Stimulated activated naive CD8-positive, alpha-beta T cell treated with anti-CD3 and anti-CD28 coated beads, Interleukin-15, Interleukin-2, amounts not matched to agents 100 ng/mL and 50 ng/mL, for 24 hours (primary cell): ENCODE measurements around the gene CELF5.
"Not testable (repeated sequence)": the region's sequence is repeated elsewhere in the genome, so short reads cannot be mapped to it uniquely, and the experiment has no call there.

ENCODE experiments used
- H3K27ac Mint-ChIP-seq: one replicate; pipeline ENCODE4 v1.8.0; 2021; ENCODE audit warnings: mild to moderate bottlenecking, mixed read lengths
- H3K27me3 Mint-ChIP-seq: one replicate; pipeline ENCODE4 v1.8.0; 2021; ENCODE audit warnings: mixed read lengths
- H3K36me3 Mint-ChIP-seq: one replicate; pipeline ENCODE4 v1.8.0; 2021; ENCODE audit warnings: low read depth, mixed read lengths
- H3K4me1 Mint-ChIP-seq: one replicate; pipeline ENCODE4 v1.8.0; 2021; ENCODE audit warnings: low read depth, mixed read lengths
- H3K4me3 Mint-ChIP-seq: one replicate; pipeline ENCODE4 v1.8.0; 2021; ENCODE audit warnings: mild to moderate bottlenecking, mixed read lengths
- H3K9me3 Mint-ChIP-seq: one replicate; pipeline ENCODE4 v1.8.0; 2021; ENCODE audit warnings: mixed read lengths

The CELF5 gene

DNA sequence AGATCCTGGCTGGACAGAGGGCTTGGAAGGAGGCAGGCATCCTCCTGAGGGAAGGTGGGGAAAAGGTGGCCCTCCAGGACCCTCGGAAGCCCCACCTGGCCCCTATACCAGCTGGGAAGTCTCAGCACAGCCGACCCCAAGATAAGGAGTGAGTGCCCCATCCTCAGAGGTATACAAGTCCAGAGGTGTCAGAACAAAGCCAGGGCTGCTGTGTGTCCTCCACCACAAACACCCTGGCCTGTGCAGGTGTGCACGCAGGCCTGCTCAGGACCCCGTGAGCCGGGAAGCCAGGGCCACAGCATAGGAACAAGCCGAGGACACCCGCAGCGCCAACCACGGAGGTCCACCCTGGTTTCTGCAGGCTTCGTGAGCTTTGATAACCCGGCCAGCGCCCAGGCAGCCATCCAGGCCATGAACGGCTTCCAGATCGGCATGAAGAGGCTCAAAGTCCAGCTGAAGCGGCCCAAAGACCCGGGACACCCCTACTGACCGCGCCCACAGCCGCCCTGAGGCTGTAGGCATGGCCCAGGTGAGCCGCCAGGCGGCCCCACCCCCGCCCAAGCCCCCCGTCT lies 68.6 kb downstream of the CELF5 start:
- Mint-ChIP-seq H3K4me3 (no peak overlapping the region), H3K36me3 (no peaks in the 10 kb centered on the region), H3K27me3 (peaks cover 12% of the 10 kb centered on the region), H3K9me3 (no peaks in the 10 kb centered on the region), H3K27ac (no peak overlapping the region), H3K4me1 (no peaks in the 10 kb centered on the region)

DNA sequence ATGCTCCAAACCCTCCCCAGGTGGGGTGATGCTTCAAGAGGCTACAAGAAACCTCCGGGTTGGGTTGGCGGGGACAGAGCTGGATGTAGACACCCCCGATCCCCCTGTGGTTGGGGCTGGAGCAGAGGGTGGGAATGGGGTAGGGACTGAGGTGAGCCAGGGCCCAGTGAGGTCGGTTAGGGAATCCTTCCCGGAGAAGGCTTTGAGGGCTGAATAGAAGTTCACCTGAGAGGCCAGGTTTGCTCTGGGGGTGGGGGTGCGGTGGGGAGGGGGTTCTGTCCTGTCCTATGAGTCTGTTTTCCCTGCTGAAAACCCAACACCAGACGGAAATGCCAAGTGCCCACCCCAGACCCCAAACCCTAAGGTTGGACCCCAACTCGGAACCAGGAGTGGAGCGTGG lies 69.1 kb downstream of the CELF5 start:
- H3K36me3 Mint-ChIP-seq, result no peaks in the 10 kb centered on the region
- no peaks in the 10 kb centered on the region for H3K9me3 Mint-ChIP-seq
- no peak overlapping the region for H3K27ac Mint-ChIP-seq
- H3K4me1 Mint-ChIP-seq, result no peaks in the 10 kb centered on the region
- peaks cover 12% of the 10 kb centered on the region for H3K27me3 Mint-ChIP-seq
- H3K4me3 Mint-ChIP-seq, result no peak overlapping the region

DNA sequence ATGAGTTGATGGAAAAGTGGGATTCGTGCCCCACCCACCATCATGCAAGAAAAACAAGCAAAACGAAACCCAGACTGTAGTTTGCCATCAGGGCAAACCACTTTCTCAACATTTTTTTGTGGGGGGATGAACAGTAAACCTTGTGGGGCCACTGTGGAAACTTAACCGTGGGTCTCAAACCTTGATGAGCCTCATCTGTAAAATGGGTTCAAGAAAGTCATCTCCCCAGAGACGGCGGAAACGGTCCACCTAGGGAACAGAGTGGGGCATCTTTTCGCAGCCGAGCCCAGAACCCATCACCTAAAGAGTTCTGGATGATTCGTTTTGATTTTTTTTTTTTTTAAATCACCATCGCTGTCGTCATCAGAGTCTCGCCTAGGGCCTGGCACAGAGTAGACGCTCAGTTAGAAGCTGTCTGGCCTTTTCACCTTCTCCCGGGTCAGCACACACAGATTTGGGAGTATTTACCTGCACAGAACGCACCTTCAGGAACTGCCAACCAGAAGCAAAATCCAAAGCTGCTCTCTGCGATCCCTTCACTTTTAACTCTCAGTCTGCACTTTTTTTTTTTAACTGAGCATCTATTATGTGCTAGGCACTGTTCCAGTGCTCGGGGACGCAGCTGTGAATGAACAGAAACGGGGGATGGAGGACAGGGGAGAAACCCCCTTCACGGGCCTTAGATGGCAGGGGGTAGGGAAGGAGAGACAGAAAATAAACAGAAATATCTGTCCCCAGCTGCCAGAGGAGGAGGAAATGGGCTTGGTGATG lies 69.8 kb downstream of the CELF5 start:
- H3K9me3 Mint-ChIP-seq, result no peaks in the 10 kb centered on the region
- no peaks in the 10 kb centered on the region for H3K36me3 Mint-ChIP-seq
- H3K27me3 Mint-ChIP-seq, result peaks cover 19% of the 10 kb centered on the region
- no peaks in the 10 kb centered on the region for H3K4me1 Mint-ChIP-seq
- H3K4me3 Mint-ChIP-seq, result no peak overlapping the region
- H3K27ac Mint-ChIP-seq, result no peak overlapping the region

DNA sequence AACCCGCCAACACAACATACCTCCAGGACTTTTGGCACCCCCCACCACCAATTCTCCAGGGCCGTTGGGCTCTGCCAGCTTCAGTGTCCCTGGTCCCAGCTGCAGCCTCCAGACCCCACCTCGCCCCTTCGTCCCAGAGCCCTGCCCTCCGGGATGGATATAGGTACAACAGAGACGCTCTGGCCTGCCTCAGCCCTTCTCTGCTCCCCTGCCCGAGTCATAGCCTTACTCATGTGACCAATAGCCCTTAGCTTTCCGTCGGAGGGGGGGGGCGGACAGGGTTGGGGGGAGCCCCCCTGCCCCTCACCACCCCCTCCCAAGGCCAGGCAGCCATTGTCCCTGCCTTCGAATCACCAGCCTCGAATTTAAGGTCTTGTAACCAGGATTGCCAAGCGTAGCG lies 71.1 kb downstream of the CELF5 start:
- Mint-ChIP-seq H3K4me3 (no peak overlapping the region), H3K9me3 (no peaks in the 10 kb centered on the region), H3K27ac (no peak overlapping the region), H3K27me3 (peaks cover 23% of the 10 kb centered on the region), H3K36me3 (no peaks in the 10 kb centered on the region), H3K4me1 (no peaks in the 10 kb centered on the region)

DNA sequence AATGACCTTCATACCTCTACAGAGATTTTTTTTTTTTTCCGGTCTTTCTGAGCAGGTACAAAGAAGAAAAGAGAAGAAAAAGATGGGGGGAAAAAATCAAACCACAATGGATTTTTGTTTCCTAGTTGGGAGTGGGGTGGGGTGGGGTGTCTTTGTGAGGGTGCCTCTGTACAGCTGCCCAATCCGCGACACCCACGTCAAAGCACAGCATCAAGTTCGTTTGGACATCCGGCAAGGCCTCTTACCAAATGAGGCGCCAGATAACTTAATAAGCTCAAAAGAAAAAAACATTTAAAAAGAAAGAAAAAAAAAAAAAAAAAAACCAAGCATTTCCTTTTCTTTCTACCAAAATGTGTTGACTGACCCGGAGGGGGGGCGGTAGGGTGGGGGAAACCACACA lies 71.6 kb downstream of the CELF5 start:
- Mint-ChIP-seq H3K27ac (no peak overlapping the region), H3K36me3 (no peaks in the 10 kb centered on the region), H3K4me3 (no peak overlapping the region), H3K4me1 (no peaks in the 10 kb centered on the region), H3K9me3 (no peaks in the 10 kb centered on the region), H3K27me3 (peaks cover 23% of the 10 kb centered on the region)

DNA sequence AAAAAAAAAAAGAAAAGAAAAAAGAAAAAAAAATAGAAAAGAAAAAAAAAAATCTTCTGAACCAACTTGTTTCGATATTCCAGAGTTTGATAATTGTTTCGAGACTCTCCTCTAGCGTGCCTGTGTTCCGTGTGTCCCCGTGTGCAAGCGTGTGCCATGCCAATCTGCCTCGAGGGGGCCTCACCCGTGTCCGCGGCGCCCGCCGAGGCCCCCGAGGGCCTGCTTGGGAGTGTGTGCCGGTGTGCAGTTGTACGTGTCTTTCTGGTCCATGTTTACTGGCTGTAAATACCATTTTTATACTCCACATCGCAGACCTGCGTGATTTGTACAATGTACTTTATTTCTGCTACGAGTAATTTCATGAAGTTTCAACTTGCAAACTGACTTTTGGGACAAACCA lies 72.0 kb downstream of the CELF5 start:
- no peaks in the 10 kb centered on the region for H3K36me3 Mint-ChIP-seq
- peaks cover 23% of the 10 kb centered on the region for H3K27me3 Mint-ChIP-seq
- no peaks in the 10 kb centered on the region for H3K9me3 Mint-ChIP-seq
- H3K4me1 Mint-ChIP-seq, result no peaks in the 10 kb centered on the region
- no peak overlapping the region for H3K4me3 Mint-ChIP-seq
- H3K27ac Mint-ChIP-seq, result no peak overlapping the region

- Mint-ChIP-seq H3K4me1 (no peaks in the 10 kb centered on the region), H3K36me3 (no peaks in the 10 kb centered on the region), H3K27ac (no peak overlapping the region), H3K4me3 (no peak overlapping the region), H3K27me3 (peaks cover 26% of the 10 kb centered on the region), H3K9me3 (no peaks in the 10 kb centered on the region)
Observed at GRCh38 chr19:3298853-3299449, 74.5 kb downstream of the CELF5 start.

- not testable (repeated sequence) for H3K9me3 Mint-ChIP-seq, H3K36me3 Mint-ChIP-seq, H3K4me1 Mint-ChIP-seq, H3K27ac Mint-ChIP-seq, H3K4me3 Mint-ChIP-seq
- H3K27me3 Mint-ChIP-seq, result peaks cover 21% of the 10 kb centered on the region
Observed at GRCh38 chr19:3300566-3300965, 76.1 kb downstream of the CELF5 start.

DNA sequence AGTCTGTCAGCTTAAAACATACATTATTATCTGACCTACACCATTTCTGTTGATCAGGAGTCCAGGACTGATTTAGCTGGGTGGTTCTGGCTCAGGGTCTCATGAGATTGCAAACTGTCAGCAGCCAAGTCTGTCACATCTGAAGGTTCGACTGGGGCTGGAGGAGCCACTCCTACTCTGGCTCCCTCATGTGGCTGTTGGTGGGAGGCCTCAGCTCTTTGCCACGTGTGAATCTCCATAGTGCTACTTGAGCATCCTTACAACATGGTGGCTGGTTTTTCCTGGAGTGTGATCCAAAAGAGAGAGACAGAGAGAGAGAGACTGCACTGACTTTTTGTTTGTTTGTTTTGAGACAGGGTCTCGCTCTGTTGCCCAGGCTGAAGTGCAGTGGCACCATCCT lies 78.3 kb downstream of the CELF5 start:
- Mint-ChIP-seq H3K4me3 (no peak overlapping the region), H3K4me1 (no peaks in the 10 kb centered on the region), H3K36me3 (no peaks in the 10 kb centered on the region), H3K27ac (no peak overlapping the region), H3K27me3 (peaks cover 21% of the 10 kb centered on the region), H3K9me3 (no peaks in the 10 kb centered on the region)

GRCh38 chr19:3304871-3305423 lies 80.5 kb downstream of the CELF5 start:
- H3K36me3 Mint-ChIP-seq, result no peaks in the 10 kb centered on the region
- no peak overlapping the region for H3K4me3 Mint-ChIP-seq
- peaks cover 27% of the 10 kb centered on the region for H3K27me3 Mint-ChIP-seq
- H3K4me1 Mint-ChIP-seq, result peaks cover 3% of the 10 kb centered on the region
- no peak overlapping the region for H3K27ac Mint-ChIP-seq
- no peaks in the 10 kb centered on the region for H3K9me3 Mint-ChIP-seq

- Mint-ChIP-seq H3K27ac (no peak overlapping the region), H3K36me3 (no peaks in the 10 kb centered on the region), H3K4me1 (peaks cover 3% of the 10 kb centered on the region), H3K4me3 (no peak overlapping the region), H3K9me3 (no peaks in the 10 kb centered on the region), H3K27me3 (peaks cover 33% of the 10 kb centered on the region)
Observed at GRCh38 chr19:3309724-3310123, 85.3 kb downstream of the CELF5 start.

- H3K4me1 Mint-ChIP-seq, result peaks cover 3% of the 10 kb centered on the region
- H3K36me3 Mint-ChIP-seq, result no peaks in the 10 kb centered on the region
- no peak overlapping the region for H3K4me3 Mint-ChIP-seq
- no peak overlapping the region for H3K27ac Mint-ChIP-seq
- H3K27me3 Mint-ChIP-seq, result peaks cover 30% of the 10 kb centered on the region
- H3K9me3 Mint-ChIP-seq, result no peaks in the 10 kb centered on the region
Observed at GRCh38 chr19:3310280-3310679, 85.8 kb downstream of the CELF5 start.

DNA sequence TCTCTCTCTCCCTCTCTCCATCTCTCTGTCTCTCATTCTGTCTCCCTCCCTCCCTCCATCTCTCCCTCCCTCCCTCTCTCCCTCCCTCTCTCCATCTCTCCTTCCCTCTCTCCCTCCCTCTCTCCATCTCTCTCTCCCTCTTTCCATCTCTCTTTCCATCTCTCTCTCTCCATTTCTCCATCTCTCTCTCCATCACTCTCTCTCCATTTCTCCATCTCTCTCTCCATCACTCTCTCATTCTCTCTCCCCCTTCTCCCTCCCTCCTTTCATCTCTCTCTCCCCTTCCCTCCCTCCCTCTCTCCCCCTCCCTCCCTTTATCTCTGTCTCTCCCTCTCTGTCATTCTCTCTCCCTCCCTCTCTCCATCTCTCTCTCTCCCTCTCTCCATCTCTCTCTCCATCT lies 86.2 kb downstream of the CELF5 start:
- Mint-ChIP-seq H3K4me1 (peaks cover 3% of the 10 kb centered on the region), H3K27me3 (peaks cover 30% of the 10 kb centered on the region), H3K36me3 (no peaks in the 10 kb centered on the region), H3K27ac (no peak overlapping the region), H3K4me3 (no peak overlapping the region), H3K9me3 (no peaks in the 10 kb centered on the region)

- Mint-ChIP-seq H3K4me3 (no peak overlapping the region), H3K9me3 (no peaks in the 10 kb centered on the region), H3K4me1 (no peaks in the 10 kb centered on the region), H3K36me3 (no peaks in the 10 kb centered on the region), H3K27ac (no peak overlapping the region), H3K27me3 (peaks cover 26% of the 10 kb centered on the region)
Observed at GRCh38 chr19:3313199-3313575, 88.7 kb downstream of the CELF5 start.

GRCh38 chr19:3314962-3315675 lies 90.7 kb downstream of the CELF5 start:
- H3K36me3 Mint-ChIP-seq, result no peaks in the 10 kb centered on the region
- H3K27me3 Mint-ChIP-seq, result peaks cover 19% of the 10 kb centered on the region
- no peak overlapping the region for H3K4me3 Mint-ChIP-seq
- no peaks in the 10 kb centered on the region for H3K9me3 Mint-ChIP-seq
- H3K27ac Mint-ChIP-seq, result no peak overlapping the region
- no peaks in the 10 kb centered on the region for H3K4me1 Mint-ChIP-seq
